ENCODE data around the gene BOLA3.
"Not testable (repeated sequence)": the region's sequence is repeated elsewhere in the genome, so short reads cannot be mapped to it uniquely, and the experiment has no call there.

Gene BOLA3

GRCh38 chr2:74146929-74147726 is 584 bp downstream of the BOLA3 start:
- Histone ChIP-seq H3K9me3 (ENCODE audit: low read length) (no peaks in the 10 kb centered on the region), H3K4me1 (ENCODE audit: insufficient read depth, low read length) (peaks cover 28% of the 10 kb centered on the region), H3K27ac (ENCODE audit: low read depth, low read length) (peak overlapping the region; percentile 57), H3K36me3 (ENCODE audit: insufficient read depth, low read length) (peaks cover 4% of the 10 kb centered on the region), H3K27me3 (ENCODE audit: control insufficient read depth in 1 of 2, insufficient read depth in 2 of 2, low read length in 2 of 2) (no peaks in the 10 kb centered on the region), H3K4me3 (ENCODE audit: low read depth in 1 of 2, low read length in 2 of 2) (peak overlapping the region; percentile 78 to 79), H3K9ac (ENCODE audit: low read length) (peak overlapping the region; percentile 41)

GRCh38 chr2:74142340-74142739 is 5.4 kb downstream of the BOLA3 start:
- H3K9ac ChIP-seq (ENCODE audit: low read length), result no peak overlapping the region
- peaks cover 4% of the 10 kb centered on the region for H3K36me3 ChIP-seq (ENCODE audit: insufficient read depth, low read length)
- H3K9me3 ChIP-seq (ENCODE audit: low read length), result no peaks in the 10 kb centered on the region
- H3K27me3 ChIP-seq (ENCODE audit: control insufficient read depth in 1 of 2, insufficient read depth in 2 of 2, low read length in 2 of 2), result no peaks in the 10 kb centered on the region
- H3K27ac ChIP-seq (ENCODE audit: low read depth, low read length), result no peak overlapping the region
- no peak overlapping the region for H3K4me3 ChIP-seq (ENCODE audit: low read depth in 1 of 2, low read length in 2 of 2)
- H3K4me1 ChIP-seq (ENCODE audit: insufficient read depth, low read length), result peaks cover 13% of the 10 kb centered on the region

GRCh38 chr2:74138600-74139323 is 8.9 kb downstream of the BOLA3 start:
- Histone ChIP-seq H3K4me1 (ENCODE audit: insufficient read depth, low read length) (no peaks in the 10 kb centered on the region), H3K4me3 (ENCODE audit: low read depth in 1 of 2, low read length in 2 of 2) (no peak overlapping the region), H3K9ac (ENCODE audit: low read length) (no peak overlapping the region), H3K9me3 (ENCODE audit: low read length) (no peaks in the 10 kb centered on the region), H3K36me3 (ENCODE audit: insufficient read depth, low read length) (peaks cover 9% of the 10 kb centered on the region), H3K27me3 (ENCODE audit: control insufficient read depth in 1 of 2, insufficient read depth in 2 of 2, low read length in 2 of 2) (no peaks in the 10 kb centered on the region), H3K27ac (ENCODE audit: low read depth, low read length) (no peak overlapping the region)

GRCh38 chr2:74137651-74138599 is 9.8 kb downstream of the BOLA3 start:
- H3K27ac ChIP-seq (ENCODE audit: low read depth, low read length), result no peak overlapping the region
- no peaks in the 10 kb centered on the region for H3K9me3 ChIP-seq (ENCODE audit: low read length)
- H3K27me3 ChIP-seq (ENCODE audit: control insufficient read depth in 1 of 2, insufficient read depth in 2 of 2, low read length in 2 of 2), result no peaks in the 10 kb centered on the region
- no peak overlapping the region for H3K4me3 ChIP-seq (ENCODE audit: low read depth in 1 of 2, low read length in 2 of 2)
- H3K36me3 ChIP-seq (ENCODE audit: insufficient read depth, low read length), result peaks cover 9% of the 10 kb centered on the region
- H3K9ac ChIP-seq (ENCODE audit: low read length), result no peak overlapping the region
- no peaks in the 10 kb centered on the region for H3K4me1 ChIP-seq (ENCODE audit: insufficient read depth, low read length)

- Histone ChIP-seq H3K9me3 (ENCODE audit: low read length) (no peaks in the 10 kb centered on the region), H3K27me3 (ENCODE audit: control insufficient read depth in 1 of 2, insufficient read depth in 2 of 2, low read length in 2 of 2) (peaks cover 0 to 11% of the 10 kb centered on the region in 2 donors), H3K27ac (ENCODE audit: low read depth, low read length) (no peak overlapping the region), H3K4me1 (ENCODE audit: insufficient read depth, low read length) (no peaks in the 10 kb centered on the region), H3K36me3 (ENCODE audit: insufficient read depth, low read length) (peaks cover 5% of the 10 kb centered on the region), H3K9ac (ENCODE audit: low read length) (no peak overlapping the region), H3K4me3 (ENCODE audit: low read depth in 1 of 2, low read length in 2 of 2) (no peak overlapping the region)
Observed at GRCh38 chr2:74131901-74132300, 15.8 kb downstream of the BOLA3 start.

- no peaks in the 10 kb centered on the region for H3K9me3 ChIP-seq (ENCODE audit: low read length)
- no peaks in the 10 kb centered on the region for H3K4me1 ChIP-seq (ENCODE audit: insufficient read depth, low read length)
- no peak overlapping the region for H3K27ac ChIP-seq (ENCODE audit: low read depth, low read length)
- H3K27me3 ChIP-seq (ENCODE audit: control insufficient read depth in 1 of 2, insufficient read depth in 2 of 2, low read length in 2 of 2), result peaks cover 0 to 11% of the 10 kb centered on the region in 2 donors
- H3K9ac ChIP-seq (ENCODE audit: low read length), result no peak overlapping the region
- H3K4me3 ChIP-seq (ENCODE audit: low read depth in 1 of 2, low read length in 2 of 2), result no peak overlapping the region
- H3K36me3 ChIP-seq (ENCODE audit: insufficient read depth, low read length), result peaks cover 5% of the 10 kb centered on the region
Observed at GRCh38 chr2:74130211-74130995, 17.3 kb downstream of the BOLA3 start.

- Histone ChIP-seq H3K9me3 (ENCODE audit: low read length) (no peaks in the 10 kb centered on the region), H3K27ac (ENCODE audit: low read depth, low read length) (no peak overlapping the region), H3K27me3 (ENCODE audit: control insufficient read depth in 1 of 2, insufficient read depth in 2 of 2, low read length in 2 of 2) (peaks cover 0 to 11% of the 10 kb centered on the region in 2 donors), H3K36me3 (ENCODE audit: insufficient read depth, low read length) (no peaks in the 10 kb centered on the region), H3K4me1 (ENCODE audit: insufficient read depth, low read length) (no peaks in the 10 kb centered on the region), H3K9ac (ENCODE audit: low read length) (no peak overlapping the region), H3K4me3 (ENCODE audit: low read depth in 1 of 2, low read length in 2 of 2) (no peak overlapping the region)
Observed at GRCh38 chr2:74128206-74128605, 19.5 kb downstream of the BOLA3 start.

GRCh38 chr2:74123955-74124354 is 23.8 kb downstream of the BOLA3 start:
- not testable (repeated sequence) for H3K27me3 ChIP-seq (ENCODE audit: control insufficient read depth in 1 of 2, insufficient read depth in 2 of 2, low read length in 2 of 2); H3K9ac ChIP-seq (ENCODE audit: low read length); H3K27ac ChIP-seq (ENCODE audit: low read depth, low read length); H3K4me1 ChIP-seq (ENCODE audit: insufficient read depth, low read length); H3K9me3 ChIP-seq (ENCODE audit: low read length); H3K4me3 ChIP-seq (ENCODE audit: low read depth in 1 of 2, low read length in 2 of 2); H3K36me3 ChIP-seq (ENCODE audit: insufficient read depth, low read length)

GRCh38 chr2:74121846-74122245 is 25.9 kb downstream of the BOLA3 start:
- not testable (repeated sequence) for H3K27me3 ChIP-seq (ENCODE audit: control insufficient read depth in 1 of 2, insufficient read depth in 2 of 2, low read length in 2 of 2); H3K27ac ChIP-seq (ENCODE audit: low read depth, low read length); H3K4me3 ChIP-seq (ENCODE audit: low read depth in 1 of 2, low read length in 2 of 2); H3K9ac ChIP-seq (ENCODE audit: low read length); H3K9me3 ChIP-seq (ENCODE audit: low read length); H3K4me1 ChIP-seq (ENCODE audit: insufficient read depth, low read length); H3K36me3 ChIP-seq (ENCODE audit: insufficient read depth, low read length)

GRCh38 chr2:74119912-74120825 is 27.5 kb downstream of the BOLA3 start:
- no peaks in the 10 kb centered on the region for H3K36me3 ChIP-seq (ENCODE audit: insufficient read depth, low read length)
- H3K27ac ChIP-seq (ENCODE audit: low read depth, low read length), result peak overlapping the region; percentile 2
- no peaks in the 10 kb centered on the region for H3K9me3 ChIP-seq (ENCODE audit: low read length)
- H3K4me3 ChIP-seq (ENCODE audit: low read depth in 1 of 2, low read length in 2 of 2), result peak overlapping the region; percentile 51 to 82
- H3K27me3 ChIP-seq (ENCODE audit: control insufficient read depth in 1 of 2, insufficient read depth in 2 of 2, low read length in 2 of 2), result no peaks in the 10 kb centered on the region
- no peaks in the 10 kb centered on the region for H3K4me1 ChIP-seq (ENCODE audit: insufficient read depth, low read length)
- H3K9ac ChIP-seq (ENCODE audit: low read length), result no peak overlapping the region
